ENCODE measurements around the gene RAB23.

Gene RAB23

DNA sequence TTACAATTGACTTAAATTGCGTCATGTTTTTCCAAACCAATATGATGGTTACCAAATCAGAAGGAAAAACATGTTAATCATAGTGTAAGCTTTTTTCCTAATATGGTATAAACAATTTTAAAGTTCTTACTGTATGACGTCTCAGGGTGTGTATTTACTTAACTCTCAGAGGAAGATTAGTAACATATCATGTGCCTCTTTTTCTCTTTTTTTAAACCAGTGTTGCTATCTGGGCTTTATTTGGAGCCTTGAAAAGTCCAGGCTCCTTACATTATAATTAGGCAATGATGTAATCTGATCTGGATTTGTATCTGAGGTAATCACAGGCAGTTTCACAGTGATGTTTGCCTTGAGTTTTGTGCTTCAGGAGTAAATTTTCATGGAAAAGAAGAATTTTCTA is 20.4 kb upstream of the RAB23 start:
- DNase-seq (ENCODE audit: low spot score): no peak

DNA sequence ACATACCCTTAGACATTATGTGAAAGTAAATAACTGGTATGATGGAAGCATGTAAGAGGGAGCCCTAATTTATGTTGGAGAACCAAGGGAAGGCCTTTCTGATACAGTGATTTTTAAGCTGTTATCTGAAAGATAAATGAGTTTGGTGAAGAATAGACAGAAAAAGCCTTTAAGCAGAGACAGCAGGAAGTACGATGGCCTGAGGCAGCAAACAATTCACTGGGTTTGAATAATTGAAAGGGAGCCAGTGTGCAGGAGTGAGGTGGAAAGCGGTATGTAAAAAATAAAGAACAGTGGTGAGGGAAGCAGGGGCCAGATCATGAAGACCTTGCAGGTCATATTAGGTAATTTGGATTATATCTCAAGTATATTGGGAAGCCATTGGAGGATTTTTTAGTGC is 4.1 kb upstream of the RAB23 start:
- peak; percentile 58 for DNase-seq (ENCODE audit: low spot score)

DNA sequence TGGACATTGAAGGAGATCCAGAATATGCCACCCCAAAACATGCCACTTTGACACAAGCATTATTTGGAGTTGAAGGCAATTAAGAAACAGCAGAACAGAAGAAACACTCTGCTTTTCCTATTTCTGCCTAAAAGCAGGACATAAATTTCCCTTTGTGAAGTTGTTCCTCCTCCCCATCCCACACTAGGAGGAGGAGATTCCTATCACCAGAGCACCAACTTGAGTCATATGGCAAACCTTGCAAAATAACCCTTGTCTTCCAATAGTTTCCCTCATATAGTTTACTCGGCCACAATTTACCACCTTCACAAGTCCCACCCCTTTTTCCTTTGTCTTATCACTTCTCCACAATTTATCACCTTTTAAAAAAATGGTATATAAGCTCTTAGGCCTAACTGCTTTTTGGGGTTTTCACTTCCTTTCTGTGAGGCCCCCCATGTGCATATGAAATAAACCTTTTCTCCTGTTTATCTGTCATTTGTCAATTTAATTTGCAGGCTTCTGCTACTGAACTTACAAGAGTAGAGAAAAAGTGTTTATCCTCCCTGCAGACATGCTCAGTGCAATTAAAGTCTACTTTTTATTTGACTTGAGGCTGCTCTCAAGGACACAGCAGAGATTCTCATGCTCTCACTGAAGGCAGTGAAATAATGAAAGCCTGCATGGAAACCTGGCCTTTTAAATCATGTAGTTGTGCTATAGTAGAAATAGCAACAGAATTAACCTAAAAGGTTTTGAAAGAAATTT is 2.8 kb upstream of the RAB23 start:
- DNase-seq (ENCODE audit: low spot score): no peak

DNA sequence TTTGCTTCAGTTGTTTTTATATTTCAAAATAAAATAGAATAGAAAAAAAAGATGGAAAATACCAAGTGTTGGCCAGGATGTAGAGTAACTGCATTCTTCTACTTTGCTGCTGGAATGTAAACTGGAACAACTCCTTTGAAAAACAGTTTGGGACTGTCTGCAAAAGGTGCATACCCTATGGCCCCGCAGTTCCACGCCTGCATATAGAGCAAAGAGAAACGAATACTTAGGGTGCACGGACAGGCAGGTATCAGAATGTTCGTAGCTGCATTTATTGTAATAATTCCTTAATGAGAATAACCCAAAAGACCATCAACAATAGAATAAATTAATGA is 603 bp upstream of the RAB23 start:
- DNase-seq (ENCODE audit: low spot score): no peak

DNA sequence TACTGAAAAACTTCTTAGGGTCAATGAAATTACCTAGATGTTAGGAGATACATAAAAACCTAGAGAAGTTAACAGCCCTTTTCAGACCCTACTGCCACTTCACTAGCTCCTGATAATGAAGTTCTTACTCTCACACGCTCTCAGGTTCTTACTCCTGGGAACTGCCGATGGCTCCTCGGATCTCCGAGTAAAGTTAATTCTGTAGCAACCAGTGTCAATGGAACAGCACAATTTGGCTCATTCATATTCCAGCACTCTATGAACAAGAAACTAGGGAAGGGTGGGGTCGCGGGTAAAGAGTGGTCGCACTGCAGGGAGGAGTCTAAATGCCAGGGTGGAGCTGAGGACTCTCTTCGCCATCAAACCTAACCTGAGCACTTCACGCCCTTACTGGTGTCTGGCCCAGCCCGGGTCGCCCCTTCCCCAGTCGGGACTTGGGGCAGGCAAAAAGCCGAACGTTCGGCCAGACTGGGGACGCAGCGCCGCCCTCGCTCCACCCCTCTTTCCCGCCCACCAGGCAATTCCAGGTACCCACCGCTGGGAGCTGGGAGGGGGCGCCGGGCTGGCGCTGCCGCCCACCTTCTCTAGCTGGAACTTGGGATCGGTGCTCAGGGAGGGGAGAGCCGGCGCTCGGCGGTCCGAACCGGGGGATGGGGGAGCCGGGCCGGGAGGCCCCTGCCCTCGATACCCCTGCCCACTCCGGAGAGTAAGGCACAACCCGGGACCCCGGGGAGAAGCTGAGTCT is 744 bp downstream of the RAB23 start:
- no peak for DNase-seq (ENCODE audit: low spot score)

DNA sequence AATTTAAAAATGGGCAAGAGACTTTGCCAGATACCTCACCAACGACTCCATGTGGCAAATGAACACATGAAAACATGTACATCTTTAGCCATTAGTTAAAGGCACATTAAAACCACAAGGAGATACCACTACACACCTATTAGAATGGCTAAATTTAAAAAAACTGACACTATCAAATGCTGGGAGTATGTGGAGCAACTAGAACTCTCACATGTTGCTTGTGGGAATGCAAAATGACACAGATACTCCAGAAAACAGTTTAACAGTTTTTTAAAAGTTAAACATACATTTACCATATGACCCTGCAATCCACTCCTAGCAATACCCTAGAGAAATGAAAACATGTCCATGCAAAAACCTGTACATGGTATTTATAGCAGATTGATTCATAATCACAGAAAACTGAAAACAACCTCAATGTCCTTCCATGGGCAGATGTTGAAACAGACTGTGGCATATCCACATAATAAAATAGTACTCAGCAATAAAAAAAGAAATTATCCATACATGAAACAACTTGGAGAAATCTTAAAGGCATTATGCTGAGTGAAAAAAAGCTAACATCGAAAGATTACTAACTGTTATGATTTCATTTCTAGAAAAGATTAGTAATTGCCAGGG is 1.9 kb downstream of the RAB23 start:
- no peak for DNase-seq (ENCODE audit: low spot score)

DNA sequence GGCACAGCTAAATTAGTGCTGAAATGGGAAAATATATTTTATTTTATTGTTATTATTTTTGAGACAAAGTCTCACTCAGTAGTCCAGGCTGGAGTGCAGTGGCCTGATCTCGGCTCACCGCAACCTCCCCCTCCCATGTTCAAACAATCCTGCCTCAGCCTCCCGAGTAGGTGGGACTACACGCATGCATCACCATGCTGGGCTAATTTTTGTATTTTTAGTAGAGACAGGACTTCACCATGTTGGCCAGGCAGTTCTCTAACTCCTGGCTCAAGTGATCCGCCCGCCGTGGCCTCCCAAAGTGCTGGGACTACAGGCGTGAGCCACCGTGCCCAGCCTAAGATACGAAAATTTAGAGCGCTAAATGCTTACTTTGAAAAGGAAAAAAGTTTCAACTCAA is 4.8 kb downstream of the RAB23 start:
- DNase-seq (ENCODE audit: low spot score): no peak

DNA sequence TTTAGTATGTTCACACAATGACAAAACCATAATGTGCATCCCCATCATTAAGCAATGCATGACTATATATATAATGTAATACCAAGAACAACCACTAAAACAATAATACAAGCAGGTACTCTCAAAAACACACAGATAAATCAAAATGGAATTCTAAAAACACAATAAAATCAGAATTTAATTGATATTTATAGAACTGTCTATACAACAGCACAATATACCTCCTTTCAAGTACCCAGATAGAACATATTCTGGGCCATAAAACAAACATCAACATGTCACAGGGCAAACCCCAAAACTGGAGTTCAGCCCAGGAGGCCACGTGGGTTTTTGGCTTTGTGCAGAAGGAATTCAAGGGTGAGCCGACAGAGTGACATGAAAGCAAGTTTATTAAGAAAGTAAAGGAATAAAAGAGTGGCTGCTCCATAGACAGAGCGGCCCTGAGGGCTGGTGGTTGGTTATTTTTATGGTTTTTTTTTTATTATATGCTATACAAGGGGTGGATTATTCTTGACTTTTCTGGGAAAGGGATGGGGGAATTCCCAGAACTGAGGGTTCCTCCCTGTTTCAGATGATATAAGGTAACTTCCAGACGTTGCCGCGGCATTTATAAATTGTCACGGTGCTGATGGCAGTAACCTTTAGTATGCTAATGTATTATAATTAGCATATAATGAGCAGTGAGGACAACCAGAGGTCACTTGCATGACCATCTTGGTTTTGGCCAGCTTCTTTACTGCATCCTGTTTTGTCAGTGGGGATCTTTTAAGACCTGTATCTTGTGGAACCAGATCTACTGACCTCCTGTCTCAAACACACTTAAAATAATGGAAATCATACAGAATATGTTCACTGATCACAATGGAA is 5.6 kb downstream of the RAB23 start:
- DNase-seq (ENCODE audit: low spot score): no peak

DNA sequence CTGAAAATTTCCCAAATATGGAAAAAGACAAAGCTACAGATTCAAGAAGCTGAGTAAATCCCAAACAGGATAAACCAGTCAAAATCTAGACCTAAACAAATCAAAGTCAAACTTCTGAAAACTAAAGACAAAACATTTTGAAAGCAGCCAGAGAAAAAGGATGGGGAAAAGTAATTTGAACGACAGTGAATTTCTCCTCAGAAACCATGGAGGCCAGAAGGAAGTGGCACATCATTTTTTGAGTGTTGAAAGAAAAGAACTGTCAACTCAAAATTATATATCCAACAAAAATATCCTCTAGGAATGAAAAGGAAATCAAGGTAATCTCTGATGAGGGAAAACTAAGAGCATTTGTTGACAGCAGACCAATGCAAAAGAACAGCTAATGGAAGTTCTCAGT is 6.8 kb downstream of the RAB23 start:
- no peak for DNase-seq (ENCODE audit: low spot score)

DNA sequence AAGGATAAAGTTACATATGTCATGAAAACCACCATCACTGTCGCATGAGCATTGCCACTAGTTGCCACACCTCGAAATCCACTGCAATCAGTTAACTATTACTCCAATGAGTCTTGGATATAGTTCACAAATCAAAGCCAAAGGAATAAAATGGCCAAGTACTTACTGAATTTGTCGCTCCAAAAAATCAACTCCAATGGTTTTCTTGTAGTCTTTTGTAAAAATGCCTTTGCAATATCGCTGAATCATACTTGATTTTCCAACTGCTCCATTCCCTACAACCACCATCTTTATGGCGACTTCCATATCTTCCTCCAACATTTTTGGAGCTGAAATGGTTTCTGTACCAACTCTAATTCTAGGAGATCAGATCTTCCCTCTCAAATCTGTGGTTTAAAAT is 12.0 kb downstream of the RAB23 start:
- no peak for DNase-seq (ENCODE audit: low spot score)

DNA sequence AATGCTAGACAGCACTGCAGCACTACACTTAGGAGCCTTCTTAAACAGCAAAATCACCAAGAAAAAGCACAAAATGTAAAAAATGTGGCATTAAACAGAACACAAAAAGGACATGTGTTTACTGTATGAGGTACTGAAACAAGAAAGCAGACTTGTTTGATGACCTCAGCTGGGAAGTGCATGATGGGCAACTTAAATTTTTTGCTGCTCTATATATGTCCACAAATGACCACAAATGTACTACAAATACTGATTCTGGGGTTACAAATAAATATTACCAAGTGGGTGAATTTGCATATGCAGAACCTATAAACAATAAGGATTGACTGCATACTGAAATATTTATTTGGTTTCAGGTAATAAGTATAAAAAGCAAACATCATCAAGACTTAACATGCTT is 13.1 kb downstream of the RAB23 start:
- DNase-seq (ENCODE audit: low spot score): no peak

DNA sequence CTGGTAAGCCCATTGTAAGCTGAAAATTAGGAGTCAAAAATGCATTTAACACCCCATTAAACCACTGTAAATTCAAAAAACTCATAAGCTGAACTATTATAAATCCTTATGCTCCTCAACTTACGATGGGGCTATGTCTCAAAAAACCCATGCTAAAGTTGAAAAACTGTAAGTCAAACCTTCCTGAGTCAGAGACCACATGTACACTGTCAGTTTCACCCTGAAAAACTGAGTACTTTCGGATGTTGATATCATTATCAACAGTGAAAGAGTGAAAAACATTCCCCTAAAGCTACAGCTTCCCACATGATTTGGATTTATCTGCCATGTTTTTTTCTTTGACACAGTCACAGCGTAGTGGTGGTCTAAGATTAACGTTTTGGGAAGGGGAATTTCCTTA is 14.2 kb downstream of the RAB23 start:
- DNase-seq (ENCODE audit: low spot score): no peak

DNA sequence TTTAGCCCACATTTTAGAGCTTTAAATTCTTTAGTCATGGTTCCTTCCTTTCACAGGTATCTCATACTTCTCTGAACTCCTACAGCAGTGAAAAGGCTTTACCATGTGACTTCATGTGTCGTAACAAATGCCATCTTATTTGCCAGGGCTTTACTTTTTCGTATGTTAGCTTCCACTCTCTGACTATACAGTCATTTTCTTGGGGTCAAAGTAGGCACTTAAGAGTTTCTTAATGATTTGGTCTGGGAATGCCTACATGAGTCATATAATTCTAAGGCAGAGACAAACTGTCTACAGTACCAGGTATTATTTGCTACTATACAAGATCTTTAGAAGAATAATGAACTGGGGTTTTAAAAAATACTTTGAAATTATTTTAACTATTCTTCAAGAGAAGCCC is 15.0 kb downstream of the RAB23 start:
- DNase-seq (ENCODE audit: low spot score): no peak

DNA sequence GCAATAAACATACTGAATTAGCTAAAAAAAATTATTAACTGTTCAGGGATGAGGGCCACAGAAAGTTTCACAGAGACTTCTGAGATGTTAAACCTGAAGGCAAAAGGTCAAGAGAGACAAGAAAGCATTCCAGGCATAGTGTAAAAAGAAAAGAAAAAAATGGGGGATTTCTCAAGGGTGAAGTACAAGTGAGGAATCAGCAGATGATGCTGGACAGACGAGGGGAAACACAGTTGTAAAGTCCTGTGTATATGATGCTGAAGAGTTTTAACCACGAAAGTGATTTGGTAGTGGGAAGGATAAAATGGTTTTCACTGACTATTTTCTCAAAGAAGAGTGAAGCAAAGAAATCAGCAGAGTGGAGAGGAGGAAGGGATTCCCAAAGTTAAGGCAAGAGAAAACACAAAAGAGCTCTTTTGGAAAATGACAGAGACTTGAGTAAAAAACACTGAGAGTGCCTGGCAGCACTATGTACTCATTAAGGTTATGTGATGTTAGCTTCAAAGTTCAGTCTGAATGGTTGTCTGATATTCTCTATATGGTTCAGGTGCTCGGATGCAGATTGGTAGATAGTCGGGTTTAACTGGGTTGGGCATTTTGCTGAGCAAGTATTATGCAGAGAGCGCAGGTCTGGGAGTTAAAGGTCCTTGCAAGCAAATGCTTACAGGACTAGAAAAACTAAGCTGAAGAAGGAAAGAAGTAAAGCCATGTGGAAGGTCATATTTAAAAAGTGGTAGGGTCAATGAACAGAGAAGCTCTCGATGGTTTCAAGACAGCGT is 16.4 kb downstream of the RAB23 start:
- DNase-seq (ENCODE audit: low spot score): no peak

DNA sequence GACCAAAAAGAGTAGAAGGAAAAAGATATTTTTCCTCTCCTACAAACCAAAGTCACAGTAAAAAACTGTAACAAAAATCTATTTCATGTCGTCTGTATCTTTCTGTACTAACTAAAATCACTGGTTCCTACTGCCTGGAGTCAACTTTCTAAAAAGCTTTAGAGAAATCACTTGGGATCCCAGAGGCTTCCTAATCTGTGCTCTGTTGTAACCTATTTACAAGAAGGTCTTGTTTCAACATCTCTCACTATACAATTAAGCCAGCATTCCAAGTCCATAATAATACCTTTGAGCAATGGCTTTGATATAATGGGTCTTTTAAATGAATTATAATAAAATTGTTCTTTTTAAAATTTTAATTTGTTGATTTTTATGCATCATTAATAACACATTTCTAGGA is 20.4 kb downstream of the RAB23 start:
- no peak for DNase-seq (ENCODE audit: low spot score)

DNA sequence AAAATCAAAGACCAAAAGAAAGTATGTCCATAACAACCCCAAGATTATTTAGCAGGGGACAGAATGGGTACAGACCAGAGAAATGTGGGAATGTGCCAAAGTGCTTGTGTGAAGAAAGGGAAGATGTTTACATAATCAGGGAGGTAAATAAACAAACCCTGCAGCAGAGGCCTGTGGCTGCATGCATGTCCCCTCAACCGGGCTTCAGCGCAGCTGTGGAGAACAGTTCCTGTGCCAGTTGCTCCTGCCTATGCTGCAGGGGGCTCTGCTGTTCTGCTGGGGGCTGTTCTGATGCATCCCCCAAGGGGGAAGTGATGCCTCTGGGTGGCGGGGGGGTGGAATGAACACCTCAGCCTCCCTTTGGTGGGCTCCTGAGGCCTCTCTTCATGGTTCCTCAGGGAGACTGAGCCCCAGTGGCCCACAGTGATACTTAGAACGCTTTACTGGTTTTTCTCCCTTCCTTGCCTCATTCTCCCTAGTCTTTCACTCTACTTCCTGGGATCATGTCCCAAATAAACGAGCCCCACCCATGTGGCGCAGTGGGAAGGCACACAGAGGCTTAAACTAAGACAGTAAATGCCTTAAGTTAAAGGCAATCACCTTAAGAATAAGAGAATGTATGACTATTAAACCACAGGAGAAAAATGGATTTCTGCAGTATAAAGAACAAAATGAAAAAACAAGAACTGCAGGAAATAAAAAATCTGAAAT is 23.0 kb downstream of the RAB23 start:
- DNase-seq (ENCODE audit: low spot score): no peak

DNA sequence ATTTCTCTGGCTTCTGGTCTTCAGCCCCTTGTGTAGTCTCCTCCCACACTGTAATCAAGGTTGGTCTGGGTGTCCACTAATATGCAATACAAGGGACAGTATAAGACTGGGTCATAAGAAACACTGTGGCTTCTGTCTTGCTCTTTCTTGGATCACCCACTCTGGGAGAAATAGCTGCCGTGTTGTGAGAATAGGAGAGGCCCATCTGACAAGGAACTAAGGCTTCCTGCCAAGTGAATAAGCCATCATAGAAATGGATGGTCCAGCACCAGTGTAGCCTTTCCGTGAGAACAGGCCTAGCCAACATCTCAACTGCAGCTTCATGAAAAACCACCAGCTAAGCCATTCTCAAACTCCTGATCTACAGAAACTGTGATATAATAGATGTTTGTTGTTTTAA is 26.6 kb downstream of the RAB23 start:
- DNase-seq (ENCODE audit: low spot score): no peak

DNA sequence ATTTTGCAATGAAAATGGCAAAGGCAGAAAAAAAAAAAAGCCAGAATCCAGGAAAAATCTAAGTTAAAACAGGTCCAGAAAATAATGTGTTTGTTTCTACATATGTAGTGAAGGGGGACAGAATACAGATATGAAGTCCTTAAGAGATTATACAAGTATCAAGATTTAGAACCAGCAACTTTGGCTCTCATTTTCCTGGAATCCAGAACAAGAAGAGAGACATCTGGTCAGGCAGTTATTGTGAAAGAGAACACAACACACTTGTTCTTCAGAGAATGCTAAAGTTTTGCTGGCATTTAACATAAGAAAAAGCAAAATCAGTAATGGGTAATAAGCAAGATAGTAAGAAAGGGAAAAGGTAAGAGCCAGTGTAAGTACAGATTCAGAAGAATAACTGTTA is 28.9 kb downstream of the RAB23 start:
- no peak for DNase-seq (ENCODE audit: low spot score)

DNA sequence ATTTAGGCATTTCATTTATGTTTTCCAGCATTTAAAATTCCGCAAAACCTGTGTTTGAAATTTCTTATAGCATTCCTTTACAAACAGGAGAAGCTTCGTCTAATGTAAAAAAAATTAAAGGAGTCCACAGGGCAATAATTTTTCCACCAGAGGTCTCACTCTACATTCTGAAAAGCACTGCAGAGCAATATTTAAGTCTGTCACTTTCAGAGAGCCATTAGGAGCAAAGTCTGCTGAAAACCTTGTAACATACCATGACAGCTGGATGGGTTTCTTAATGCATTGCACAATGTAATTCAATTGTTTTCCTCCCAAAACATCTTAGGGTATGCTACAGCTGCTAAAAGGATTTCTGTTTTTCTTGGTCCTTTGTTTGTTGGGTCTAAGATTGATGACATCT is 32.0 kb downstream of the RAB23 start:
- no peak for DNase-seq (ENCODE audit: low spot score)

DNA sequence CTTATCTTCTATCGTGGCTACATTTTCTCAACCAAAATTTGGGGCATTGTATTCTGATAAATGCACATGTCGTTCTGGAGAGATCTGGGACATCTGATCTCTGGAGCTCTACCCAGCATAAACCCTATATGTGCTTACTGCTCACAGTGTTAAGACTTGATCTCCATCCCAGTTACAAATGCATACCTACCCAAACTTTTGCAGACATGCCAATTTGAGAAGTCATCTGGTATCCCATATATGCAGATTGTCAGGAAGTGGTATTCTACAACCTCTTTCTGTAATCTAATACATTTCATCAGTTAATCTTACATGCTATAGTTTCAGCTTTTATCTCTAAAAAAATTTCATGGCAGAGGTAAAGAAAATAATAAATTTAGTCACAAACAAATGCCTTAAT is 38.8 kb downstream of the RAB23 start:
- DNase-seq (ENCODE audit: low spot score): no peak

DNA sequence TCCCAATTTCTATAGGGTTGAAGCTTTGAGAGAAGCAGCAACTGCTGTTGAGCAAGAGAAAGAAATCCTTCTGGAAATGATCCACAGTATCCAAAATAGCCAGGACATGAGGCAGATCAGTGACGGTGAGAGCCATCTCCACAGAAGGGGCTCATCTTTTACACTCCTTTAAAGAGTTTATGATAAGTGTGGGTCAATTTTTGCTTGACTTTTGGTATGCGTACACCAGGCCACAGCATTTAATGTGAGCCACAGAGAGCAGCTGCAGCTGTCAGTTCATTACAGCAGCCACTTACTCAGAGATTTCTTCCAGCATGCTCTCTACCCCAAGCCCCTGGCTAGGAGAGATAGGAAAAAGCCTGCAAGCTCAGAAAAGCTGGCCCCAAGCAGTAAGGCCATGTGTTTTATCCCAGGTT is 40.1 kb downstream of the RAB23 start:
- DNase-seq (ENCODE audit: low spot score): no peak
